ENCODE data around the gene MAPKBP1. TPM values are rescaled to one million over a fixed set of nuclear protein-coding genes. Genes with fewer than 3 reads are reported as not detected.
A peak's percentile ranks its signal among the peaks of the same experiment; 100 is the strongest.

The MAPKBP1 gene
- total and polyA plus RNA-seq, 9 of the 15 experiments (the other 6 are each of a cell fraction or from before 2014, with no cell fraction given) = 0.15 to 9.5 (median 4.5) TPM

DNA sequence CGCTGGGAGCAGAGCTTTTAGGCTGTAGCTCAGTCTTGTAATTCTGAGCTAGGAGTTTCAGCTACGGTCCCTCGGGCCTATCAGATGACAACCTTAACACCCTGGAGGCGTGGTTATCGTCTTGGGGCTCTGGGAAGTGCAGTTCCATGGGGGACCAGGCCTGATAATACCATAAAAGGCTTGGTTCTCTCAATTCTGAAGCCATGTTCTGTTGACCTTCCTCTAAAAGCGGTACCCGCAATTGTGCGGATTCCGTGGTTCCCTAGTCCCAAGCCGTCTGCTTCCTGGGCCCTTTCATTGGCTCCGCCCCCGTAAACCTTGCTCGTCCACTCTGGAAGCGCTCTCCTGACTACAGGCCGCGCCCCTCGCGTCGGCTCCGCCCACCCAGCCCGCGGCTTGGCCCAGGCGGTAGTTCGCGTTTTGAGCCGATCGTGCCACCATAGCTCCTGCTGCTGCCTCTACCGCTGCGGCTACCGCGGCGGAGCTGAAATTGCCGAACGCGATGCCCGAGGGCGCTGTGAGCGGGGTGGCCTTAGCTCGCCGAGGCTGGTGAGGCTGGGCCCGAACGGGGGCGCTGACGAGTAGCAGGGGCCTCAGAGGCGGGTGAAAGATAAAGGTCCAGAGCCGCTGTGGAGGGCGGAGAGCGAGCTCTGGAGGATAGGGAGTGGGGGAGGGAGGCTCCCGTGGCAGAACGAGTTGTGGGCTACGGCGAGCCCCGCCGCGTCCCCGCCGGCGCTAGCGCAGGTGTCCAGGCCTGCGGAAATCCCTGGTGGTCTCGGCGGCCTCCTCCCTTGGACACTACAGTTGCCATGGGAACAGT is at the start of gene MAPKBP1 (continued):
- TF ChIP-seq, protein P1, sequence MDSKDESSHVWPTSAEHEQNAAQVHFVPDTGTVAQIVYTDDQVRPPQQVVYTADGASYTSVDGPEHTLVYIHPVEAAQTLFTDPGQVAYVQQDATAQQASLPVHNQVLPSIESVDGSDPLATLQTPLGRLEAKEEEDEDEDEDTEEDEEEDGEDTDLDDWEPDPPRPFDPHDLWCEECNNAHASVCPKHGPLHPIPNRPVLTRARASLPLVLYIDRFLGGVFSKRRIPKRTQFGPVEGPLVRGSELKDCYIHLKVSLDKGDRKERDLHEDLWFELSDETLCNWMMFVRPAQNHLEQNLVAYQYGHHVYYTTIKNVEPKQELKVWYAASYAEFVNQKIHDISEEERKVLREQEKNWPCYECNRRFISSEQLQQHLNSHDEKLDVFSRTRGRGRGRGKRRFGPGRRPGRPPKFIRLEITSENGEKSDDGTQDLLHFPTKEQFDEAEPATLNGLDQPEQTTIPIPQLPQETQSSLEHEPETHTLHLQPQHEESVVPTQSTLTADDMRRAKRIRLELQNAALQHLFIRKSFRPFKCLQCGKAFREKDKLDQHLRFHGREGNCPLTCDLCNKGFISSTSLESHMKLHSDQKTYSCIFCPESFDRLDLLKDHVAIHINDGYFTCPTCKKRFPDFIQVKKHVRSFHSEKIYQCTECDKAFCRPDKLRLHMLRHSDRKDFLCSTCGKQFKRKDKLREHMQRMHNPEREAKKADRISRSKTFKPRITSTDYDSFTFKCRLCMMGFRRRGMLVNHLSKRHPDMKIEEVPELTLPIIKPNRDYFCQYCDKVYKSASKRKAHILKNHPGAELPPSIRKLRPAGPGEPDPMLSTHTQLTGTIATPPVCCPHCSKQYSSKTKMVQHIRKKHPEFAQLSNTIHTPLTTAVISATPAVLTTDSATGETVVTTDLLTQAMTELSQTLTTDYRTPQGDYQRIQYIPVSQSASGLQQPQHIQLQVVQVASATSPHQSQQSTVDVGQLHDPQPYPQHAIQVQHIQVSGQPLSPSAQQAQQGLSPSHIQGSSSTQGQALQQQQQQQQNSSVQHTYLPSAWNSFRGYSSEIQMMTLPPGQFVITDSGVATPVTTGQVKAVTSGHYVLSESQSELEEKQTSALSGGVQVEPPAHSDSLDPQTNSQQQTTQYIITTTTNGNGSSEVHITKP (IDR thresholded peaks at IDR 0.05; ENCODE audit: partially characterized antibody) = peak; percentile 97
- peak; percentile 93 for TF ChIP-seq RFX1 (IDR thresholded peaks at IDR 0.05)
- TF ChIP-seq EGR1 (conservative IDR thresholded peaks at IDR 0.05) = peak; percentile 78
- TF ChIP-seq, protein P2, sequence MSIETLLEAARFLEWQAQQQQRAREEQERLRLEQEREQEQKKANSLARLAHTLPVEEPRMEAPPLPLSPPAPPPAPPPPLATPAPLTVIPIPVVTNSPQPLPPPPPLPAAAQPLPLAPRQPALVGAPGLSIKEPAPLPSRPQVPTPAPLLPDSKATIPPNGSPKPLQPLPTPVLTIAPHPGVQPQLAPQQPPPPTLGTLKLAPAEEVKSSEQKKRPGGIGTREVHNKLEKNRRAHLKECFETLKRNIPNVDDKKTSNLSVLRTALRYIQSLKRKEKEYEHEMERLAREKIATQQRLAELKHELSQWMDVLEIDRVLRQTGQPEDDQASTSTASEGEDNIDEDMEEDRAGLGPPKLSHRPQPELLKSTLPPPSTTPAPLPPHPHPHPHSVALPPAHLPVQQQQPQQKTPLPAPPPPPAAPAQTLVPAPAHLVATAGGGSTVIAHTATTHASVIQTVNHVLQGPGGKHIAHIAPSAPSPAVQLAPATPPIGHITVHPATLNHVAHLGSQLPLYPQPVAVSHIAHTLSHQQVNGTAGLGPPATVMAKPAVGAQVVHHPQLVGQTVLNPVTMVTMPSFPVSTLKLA (conservative IDR thresholded peaks at IDR 0.05) = peak; percentile 47 to 78
- TF ChIP-seq, protein P3, sequence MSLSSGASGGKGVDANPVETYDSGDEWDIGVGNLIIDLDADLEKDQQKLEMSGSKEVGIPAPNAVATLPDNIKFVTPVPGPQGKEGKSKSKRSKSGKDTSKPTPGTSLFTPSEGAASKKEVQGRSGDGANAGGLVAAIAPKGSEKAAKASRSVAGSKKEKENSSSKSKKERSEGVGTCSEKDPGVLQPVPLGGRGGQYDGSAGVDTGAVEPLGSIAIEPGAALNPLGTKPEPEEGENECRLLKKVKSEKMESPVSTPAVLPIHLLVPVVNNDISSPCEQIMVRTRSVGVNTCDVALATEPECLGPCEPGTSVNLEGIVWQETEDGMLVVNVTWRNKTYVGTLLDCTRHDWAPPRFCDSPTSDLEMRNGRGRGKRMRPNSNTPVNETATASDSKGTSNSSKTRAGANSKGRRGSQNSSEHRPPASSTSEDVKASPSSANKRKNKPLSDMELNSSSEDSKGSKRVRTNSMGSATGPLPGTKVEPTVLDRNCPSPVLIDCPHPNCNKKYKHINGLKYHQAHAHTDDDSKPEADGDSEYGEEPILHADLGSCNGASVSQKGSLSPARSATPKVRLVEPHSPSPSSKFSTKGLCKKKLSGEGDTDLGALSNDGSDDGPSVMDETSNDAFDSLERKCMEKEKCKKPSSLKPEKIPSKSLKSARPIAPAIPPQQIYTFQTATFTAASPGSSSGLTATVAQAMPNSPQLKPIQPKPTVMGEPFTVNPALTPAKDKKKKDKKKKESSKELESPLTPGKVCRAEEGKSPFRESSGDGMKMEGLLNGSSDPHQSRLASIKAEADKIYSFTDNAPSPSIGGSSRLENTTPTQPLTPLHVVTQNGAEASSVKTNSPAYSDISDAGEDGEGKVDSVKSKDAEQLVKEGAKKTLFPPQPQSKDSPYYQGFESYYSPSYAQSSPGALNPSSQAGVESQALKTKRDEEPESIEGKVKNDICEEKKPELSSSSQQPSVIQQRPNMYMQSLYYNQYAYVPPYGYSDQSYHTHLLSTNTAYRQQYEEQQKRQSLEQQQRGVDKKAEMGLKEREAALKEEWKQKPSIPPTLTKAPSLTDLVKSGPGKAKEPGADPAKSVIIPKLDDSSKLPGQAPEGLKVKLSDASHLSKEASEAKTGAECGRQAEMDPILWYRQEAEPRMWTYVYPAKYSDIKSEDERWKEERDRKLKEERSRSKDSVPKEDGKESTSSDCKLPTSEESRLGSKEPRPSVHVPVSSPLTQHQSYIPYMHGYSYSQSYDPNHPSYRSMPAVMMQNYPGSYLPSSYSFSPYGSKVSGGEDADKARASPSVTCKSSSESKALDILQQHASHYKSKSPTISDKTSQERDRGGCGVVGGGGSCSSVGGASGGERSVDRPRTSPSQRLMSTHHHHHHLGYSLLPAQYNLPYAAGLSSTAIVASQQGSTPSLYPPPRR (CRISPR knock-in tag; IDR thresholded peaks at IDR 0.05; ENCODE audit: borderline replicate concordance) = no peak
- peak; percentile 46 for TF ChIP-seq HNRNPLL (IDR thresholded peaks at IDR 0.05; ENCODE audit: low read depth, low read length, poor library complexity, severe bottlenecking)
- no peak for TF ChIP-seq MXD1 (CRISPR knock-in tag; IDR thresholded peaks at IDR 0.05; ENCODE audit: borderline replicate concordance, poor library complexity, severe bottlenecking)
- 0 out of 2 replicates have a peak, but pooled peaks have one; percentile 23 for TF ChIP-seq ZBED1 (IDR thresholded peaks at IDR 0.05)
- TF ChIP-seq PBX2 (CRISPR knock-in tag; IDR thresholded peaks at IDR 0.05; ENCODE audit: low read depth) = no peak
- TF ChIP-seq PBX2 (tag; conservative IDR thresholded peaks at IDR 0.05; ENCODE audit: low read depth) = no peak
- peak; percentile 94 for TF ChIP-seq ATF7 (IDR thresholded peaks at IDR 0.05)
- TF ChIP-seq PTRF (tag; IDR thresholded peaks at IDR 0.05) = no peak

Measured in K562 (cell line).